Measurements from ENCODE around the gene PLCE1.
"Not testable (repeated sequence)": the region's sequence is repeated elsewhere in the genome, so short reads cannot be mapped to it uniquely, and the experiment has no call there.

The PLCE1 gene

DNA sequence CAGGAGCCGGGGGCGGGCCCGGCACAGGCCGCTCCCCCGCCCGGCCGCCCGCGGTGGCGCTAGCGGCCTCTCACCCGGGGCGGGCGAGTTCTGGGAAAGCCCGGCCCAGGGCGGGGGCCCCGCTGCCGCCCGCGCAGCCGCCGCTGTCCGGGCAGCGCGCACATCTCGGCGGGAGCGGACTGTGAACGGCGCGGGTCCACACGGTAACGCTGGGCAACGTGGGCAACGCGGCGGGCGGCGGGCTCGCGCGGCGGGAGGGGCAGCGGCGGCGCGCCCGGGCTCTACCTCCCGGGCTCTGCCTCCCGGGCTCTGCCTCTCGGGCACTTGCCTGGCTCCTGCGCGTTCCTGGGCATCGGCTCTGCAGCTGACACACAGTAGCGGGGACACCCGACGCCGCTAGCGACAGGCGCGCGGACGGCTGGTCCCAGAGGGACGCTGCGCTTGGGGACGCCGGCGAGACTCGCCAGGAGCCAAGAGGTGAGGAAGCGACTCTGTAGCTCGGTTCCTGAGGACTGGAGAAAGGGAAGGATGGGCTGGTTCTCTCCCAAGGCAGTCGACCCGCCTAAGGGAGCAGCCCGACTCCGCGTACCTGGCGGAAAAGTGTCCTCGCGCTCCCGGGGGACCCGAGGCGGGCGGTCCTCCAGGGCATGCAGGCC lies at the start of gene PLCE1:
TSS of gene PLCE1 (plus strand) at position 150 of the 656 bp plus-strand sequence. CDS start 37,116 bp downstream, outside the sequence.
- DNase-seq: peak; percentile 48 to 58
- TF ChIP-seq POLR2A (IDR thresholded peaks at IDR 0.05; ENCODE audit: low read length): no peak
- TF ChIP-seq GATA1 (IDR thresholded peaks at IDR 0.05; ENCODE audit: low read depth, low read length): no peak

DNA sequence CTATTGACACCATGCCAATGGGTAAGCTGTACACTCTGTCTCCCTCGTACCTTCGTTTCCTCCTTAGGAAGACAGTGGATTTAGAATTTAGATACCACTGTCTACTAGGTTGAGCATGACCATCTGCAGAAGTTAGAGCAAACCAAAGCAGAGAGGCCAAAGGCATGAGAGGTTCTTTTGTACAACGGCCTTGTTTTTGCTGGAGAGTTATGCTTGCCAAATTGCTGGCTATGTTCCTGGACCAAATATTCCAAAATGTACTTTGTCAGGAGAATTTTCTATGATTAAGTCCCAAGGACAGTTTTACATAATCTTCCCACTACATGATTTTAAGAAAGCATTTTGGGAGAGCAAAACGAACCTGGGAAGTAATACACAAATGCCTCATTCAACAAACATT lies 47.9 kb upstream of the PLCE1 start:
- no peak for TF ChIP-seq POLR2A (IDR thresholded peaks at IDR 0.05; ENCODE audit: low read length)
- no peak for TF ChIP-seq GATA1 (IDR thresholded peaks at IDR 0.05; ENCODE audit: low read depth, low read length)
- DNase-seq: no peak

DNA sequence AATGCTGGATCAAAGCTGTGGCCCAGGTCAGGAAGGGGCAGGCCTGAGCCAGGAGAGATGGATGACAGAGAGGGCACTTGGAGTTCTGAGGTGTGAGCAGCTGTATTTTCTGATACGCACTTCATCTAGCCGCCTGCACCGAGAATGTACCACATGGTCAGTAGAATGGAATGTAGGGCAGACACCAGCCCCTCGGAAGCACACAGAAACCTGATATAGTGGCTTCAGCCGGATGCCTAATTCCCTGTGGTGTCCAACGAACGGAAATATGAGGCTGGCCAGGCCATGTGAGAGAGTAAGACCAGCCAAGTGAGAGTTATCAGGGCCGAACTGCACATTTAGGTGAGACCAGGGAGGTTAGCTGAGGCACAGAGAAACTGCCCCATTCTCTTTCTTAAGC lies 46.7 kb upstream of the PLCE1 start:
- no peak for DNase-seq
- TF ChIP-seq POLR2A (IDR thresholded peaks at IDR 0.05; ENCODE audit: low read length): no peak
- no peak for TF ChIP-seq GATA1 (IDR thresholded peaks at IDR 0.05; ENCODE audit: low read depth, low read length)

DNA sequence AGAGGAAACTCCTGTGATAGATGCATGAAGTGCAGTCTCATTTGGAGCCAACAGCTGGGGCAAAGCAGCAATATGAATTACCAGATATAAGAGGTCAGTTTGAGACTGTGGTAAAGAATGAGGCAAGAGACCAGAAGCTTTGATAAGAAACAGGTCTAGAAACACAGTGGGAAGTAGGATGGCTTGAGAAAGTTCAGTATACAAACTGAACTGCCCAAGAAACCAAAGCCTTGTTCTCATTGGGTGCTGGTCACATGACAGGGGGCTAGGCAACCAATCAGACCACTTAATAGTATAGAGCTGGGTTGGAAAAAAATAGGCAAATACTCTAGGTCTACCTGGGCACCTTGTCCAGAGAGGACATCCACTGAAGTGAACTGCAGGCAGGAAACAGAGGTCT lies 46.2 kb upstream of the PLCE1 start:
- TF ChIP-seq GATA1 (IDR thresholded peaks at IDR 0.05; ENCODE audit: low read depth, low read length) (no peak), POLR2A (IDR thresholded peaks at IDR 0.05; ENCODE audit: low read length) (no peak)
- DNase-seq: no peak

DNA sequence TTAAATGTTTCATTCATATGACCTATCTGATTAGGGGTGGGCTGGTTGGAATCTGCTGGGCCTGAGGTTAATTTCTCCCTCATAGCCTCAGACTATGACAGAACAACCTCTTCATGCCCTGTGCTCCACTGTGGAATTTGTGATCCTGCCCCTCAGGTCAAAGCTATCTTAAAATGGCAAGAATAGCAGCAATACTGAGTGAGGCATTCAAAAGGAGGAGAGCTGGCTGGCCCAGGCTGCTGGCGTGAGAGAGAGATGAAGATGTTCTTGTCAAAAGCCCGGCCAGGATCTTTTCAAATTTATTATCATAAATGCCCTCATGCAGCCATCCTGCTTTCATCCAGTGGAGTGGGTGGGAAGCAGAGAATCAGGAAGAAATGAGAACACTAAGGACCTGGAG lies 41.8 kb upstream of the PLCE1 start:
- TF ChIP-seq POLR2A (IDR thresholded peaks at IDR 0.05; ENCODE audit: low read length) (no peak), GATA1 (IDR thresholded peaks at IDR 0.05; ENCODE audit: low read depth, low read length) (no peak)
- no peak for DNase-seq

DNA sequence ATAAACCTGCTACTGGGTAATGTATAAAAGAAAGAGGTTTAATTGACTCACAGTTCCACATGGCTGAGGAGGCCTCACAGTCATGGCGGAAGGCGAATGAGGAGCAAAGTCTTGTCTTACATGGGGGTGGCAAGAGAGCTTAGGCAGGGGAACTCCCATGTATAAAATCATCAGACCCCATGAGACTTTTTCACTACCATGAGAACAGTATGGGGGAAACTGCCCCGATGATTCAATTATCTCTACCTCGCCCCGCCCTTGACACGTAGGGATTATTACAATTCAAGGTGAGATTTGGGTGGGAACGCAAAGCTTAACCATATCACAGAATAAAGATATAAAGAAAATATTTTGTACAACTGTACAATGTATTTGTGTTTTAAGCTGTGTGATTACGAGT lies 39.4 kb upstream of the PLCE1 start:
- no peak for DNase-seq

DNA sequence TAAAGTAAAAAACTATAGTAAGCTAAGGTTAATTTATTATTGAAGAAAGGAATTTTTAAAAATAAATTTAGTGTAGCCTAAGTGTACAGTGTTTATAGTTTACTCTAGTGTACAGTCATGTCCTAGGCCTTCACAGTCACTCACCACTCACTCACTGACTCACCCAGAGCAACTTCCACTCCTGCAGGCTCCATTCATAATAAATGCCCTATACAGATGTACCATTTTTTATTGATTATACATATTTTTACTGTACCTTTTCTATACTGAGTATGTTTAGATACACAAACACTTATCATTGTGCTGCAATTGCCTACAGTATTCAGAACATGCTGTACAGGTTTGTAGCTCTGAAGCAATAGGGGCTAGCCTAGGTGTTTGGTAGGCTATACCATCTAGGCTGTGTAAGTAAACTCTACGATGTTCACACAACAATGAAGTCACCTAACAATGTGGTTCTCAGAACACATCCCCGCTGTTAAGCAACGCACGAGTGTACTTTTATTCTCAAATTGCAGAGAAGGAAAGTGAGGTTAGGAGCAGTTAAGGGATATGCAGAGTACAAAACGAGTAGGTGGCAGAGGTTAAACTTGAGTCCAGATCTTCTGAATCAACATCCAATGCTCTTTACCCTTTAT lies 38.9 kb upstream of the PLCE1 start:
- DNase-seq: no peak
- no peak for TF ChIP-seq GATA1 (IDR thresholded peaks at IDR 0.05; ENCODE audit: low read depth, low read length)
- TF ChIP-seq POLR2A (IDR thresholded peaks at IDR 0.05; ENCODE audit: low read length): no peak

More for the DNA sequence above, 39.4 kb upstream of the PLCE1 start:
- TF ChIP-seq GATA1 (IDR thresholded peaks at IDR 0.05; ENCODE audit: low read depth, low read length) (no peak), POLR2A (IDR thresholded peaks at IDR 0.05; ENCODE audit: low read length) (no peak)

DNA sequence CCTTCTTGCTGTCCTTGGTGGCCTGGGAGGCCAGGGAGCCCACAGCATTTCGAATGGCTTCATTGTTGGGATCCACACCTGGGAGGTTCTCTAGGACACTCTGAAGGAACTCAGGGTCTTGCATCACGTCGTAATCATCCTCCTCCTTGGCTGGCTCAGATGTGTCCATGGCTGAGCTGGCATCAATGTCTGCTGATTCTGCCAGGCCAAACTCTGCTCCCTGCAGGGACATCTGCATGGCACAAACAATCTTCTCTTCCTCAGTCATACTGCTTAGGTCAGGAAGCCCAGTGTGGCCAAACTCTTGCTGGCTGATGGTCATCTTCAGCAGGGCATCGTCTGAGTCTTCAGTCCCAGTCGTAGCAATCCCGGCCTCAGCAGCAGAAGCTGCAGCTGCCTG lies 34.9 kb upstream of the PLCE1 start:
- no peak for DNase-seq
- TF ChIP-seq POLR2A (IDR thresholded peaks at IDR 0.05; ENCODE audit: low read length) (no peak), GATA1 (IDR thresholded peaks at IDR 0.05; ENCODE audit: low read depth, low read length) (no peak)

DNA sequence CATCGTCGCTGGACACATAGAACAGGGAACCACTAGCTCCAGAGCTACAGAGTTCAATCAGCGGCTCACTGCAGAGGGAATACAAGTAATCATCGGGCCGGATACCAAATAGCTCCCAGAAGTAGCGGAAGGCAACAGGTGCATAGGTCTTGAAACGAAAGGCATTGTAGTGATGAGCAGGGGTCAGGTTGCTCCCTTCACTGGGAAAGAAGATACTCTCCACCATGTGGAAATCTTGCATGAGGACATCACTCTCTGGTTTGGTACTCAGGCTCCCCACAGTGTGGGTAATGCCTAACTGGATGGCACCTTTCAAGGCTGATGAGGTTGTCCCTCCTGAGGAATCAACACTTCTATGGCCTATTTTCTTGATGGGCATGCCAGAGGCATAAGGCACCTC lies 32.7 kb upstream of the PLCE1 start:
- not testable (repeated sequence) for DNase-seq

DNA sequence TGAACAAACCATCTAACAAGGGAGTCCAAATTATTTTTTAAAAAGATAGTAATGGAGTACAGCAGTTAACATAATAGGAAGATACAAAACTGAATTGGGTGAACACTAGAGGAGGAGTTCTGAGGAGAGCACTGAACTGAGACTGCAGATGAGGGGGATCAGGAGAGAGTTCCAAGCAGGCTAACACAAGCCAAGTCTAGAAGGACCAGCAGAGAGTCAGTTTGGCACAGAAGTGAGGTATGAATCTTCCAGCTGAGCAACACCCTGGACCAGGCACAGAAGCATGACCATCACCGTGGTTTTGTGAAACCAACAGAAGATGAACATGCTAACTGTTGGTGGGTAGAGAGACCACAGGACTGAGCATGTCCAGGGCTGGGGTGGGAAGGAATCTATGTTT lies 30.8 kb upstream of the PLCE1 start:
- DNase-seq: no peak
- TF ChIP-seq GATA1 (IDR thresholded peaks at IDR 0.05; ENCODE audit: low read depth, low read length) (no peak), POLR2A (IDR thresholded peaks at IDR 0.05; ENCODE audit: low read length) (no peak)

DNA sequence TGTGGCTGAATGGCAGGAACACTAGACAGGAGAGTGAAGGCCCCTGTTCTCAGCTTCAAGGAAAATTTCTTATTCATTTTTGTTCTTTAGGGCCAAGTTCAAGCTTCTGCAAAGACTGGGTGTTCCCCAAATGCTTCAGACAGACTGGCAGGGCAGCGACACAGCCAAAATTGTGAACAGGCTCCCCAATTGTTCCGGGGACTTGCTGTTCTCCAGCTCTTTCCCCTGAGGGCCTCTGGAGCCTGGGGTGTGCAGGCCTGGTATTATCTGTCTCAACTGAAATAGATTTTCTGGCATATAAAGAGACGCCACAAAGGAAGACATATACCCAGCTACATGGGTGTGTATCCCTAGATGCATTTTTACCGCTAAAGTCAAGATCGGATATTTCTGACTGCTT lies 30.3 kb upstream of the PLCE1 start:
- TF ChIP-seq GATA1 (IDR thresholded peaks at IDR 0.05; ENCODE audit: low read depth, low read length): no peak
- no peak for TF ChIP-seq POLR2A (IDR thresholded peaks at IDR 0.05; ENCODE audit: low read length)
- no peak for DNase-seq

DNA sequence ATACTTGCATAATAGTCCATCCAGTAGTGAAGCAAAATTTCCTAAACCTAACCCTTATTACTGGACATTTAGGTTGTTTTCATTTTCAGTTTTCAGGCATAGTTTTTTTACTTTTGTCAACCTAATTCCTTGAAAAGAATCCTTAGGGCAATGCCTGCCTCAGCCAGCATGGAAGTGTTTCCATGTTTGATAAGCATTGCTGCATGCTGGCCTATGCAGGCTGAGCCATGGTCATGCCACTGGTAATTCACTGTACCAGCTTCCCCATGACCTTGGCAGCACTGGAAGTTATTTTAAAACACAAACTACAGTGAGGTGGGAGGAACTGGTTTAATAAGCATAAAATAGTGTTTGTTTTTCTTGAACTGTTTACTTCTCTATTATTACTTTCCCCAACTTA lies 27.8 kb upstream of the PLCE1 start:
- TF ChIP-seq POLR2A (IDR thresholded peaks at IDR 0.05; ENCODE audit: low read length) (no peak), GATA1 (IDR thresholded peaks at IDR 0.05; ENCODE audit: low read depth, low read length) (no peak)

DNA sequence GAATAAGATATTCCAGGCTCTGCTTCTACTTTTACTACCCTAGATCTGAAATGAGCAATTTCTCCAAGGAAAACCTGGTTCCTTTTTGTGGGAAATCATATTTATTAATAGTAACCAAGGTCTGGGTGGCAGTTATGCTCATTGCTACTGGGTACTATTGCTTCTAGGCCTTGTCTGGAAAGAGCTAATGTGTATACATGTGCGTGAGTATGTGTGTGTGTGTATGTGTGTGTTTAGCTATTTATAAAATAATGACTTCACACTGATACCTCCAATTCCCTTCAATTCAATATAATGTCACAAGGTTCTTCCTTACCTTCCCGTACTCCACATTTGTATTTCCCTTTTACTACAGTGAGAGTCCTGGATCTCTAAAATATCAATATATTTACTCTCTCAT lies 26.0 kb upstream of the PLCE1 start:
- TF ChIP-seq GATA1 (IDR thresholded peaks at IDR 0.05; ENCODE audit: low read depth, low read length): no peak
- TF ChIP-seq POLR2A (IDR thresholded peaks at IDR 0.05; ENCODE audit: low read length): no peak
- DNase-seq: no peak

More for the DNA sequence above, 27.8 kb upstream of the PLCE1 start:
- DNase-seq: no peak

DNA sequence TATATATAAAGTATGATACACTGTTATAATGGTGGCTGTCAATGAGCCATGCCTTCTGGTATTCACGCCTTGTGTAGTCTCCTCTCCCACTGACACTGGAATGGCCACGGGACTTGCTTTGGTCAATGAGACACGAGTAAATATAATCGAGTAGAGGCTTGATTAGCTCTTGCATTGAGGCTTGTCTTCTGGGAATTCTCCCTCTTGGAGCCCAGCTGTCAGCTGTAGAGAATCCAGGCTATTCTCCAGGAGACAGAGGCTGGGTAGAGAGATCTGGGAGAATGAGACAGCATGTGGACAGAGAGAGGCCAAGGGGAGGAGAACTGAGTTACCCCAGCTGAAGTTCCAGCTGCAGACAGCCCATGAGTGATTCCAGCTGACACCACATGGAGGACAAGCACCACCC lies 25.2 kb upstream of the PLCE1 start:
- TF ChIP-seq POLR2A (IDR thresholded peaks at IDR 0.05; ENCODE audit: low read length) (no peak), GATA1 (IDR thresholded peaks at IDR 0.05; ENCODE audit: low read depth, low read length) (no peak)
- DNase-seq: no peak

DNA sequence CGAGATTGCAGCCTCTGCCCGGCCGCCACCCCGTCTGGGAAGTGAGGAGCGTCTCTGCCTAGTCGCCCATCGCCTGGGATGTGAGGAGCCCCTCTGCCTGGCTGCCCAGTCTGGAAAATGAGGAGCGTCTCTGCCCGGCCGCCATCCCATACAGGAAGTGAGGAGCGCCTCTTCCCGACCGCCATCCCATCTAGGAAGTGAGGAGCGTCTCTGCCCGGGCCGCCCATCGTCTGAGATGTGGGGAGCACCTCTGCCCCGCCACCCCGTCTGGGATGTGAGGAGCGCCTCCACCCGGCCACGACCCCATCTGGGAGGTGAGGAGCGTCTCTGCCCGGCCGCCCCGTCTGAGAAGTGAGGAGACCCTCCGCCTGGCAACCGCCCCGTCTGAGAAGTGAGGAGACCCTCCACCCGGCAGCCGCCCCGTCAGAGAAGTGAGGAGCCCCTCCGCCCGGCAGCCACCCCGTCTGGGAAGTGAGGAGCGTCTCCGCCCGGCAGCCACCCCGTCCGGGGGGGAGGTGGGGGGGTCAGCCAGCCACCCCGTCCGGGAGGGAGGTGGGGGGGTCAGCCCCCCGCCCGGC lies 23.2 kb upstream of the PLCE1 start:
- not testable (repeated sequence) for DNase-seq

All from erythroblast (primary cell).